Measurements from ENCODE around the gene KIAA1671. TPM values are rescaled to one million over a fixed set of nuclear protein-coding genes. Genes with fewer than 3 reads are reported as not detected.

The KIAA1671 gene
- total RNA-seq, 6 experiments from 2014 or later, result 1.3 to 5.0 (median 1.6) TPM

- Mint-ChIP-seq H3K9me3 (peaks cover 21% of the 10 kb centered on the region), H3K36me3 (ENCODE audit: low read depth) (no peaks in the 10 kb centered on the region), H3K4me1 (ENCODE audit: low read depth) (peaks cover 36% of the 10 kb centered on the region), H3K27me3 (ENCODE audit: insufficient read depth) (peaks cover 7% of the 10 kb centered on the region; the same call in 1 of the 2 replicates), H3K27ac (no peak overlapping the region), H3K4me3 (no peak overlapping the region)
- no peak for DNase-seq
- TF ChIP-seq CTCF (IDR thresholded peaks at IDR 0.05), result no peak
Measured at GRCh38 chr22:24989135-24989534, 36.6 kb downstream of the KIAA1671 start.

GRCh38 chr22:24989541-24989951 is 37.0 kb downstream of the KIAA1671 start:
- no peak for DNase-seq
- no peaks in the 10 kb centered on the region for H3K36me3 Mint-ChIP-seq (ENCODE audit: low read depth)
- H3K9me3 Mint-ChIP-seq, result peaks cover 21% of the 10 kb centered on the region
- TF ChIP-seq CTCF (IDR thresholded peaks at IDR 0.05), result no peak
- H3K27ac Mint-ChIP-seq, result no peak overlapping the region
- H3K4me1 Mint-ChIP-seq (ENCODE audit: low read depth), result peaks cover 39% of the 10 kb centered on the region
- no peak overlapping the region for H3K4me3 Mint-ChIP-seq
- peaks cover 7% of the 10 kb centered on the region; the same call in 1 of the 2 replicates for H3K27me3 Mint-ChIP-seq (ENCODE audit: insufficient read depth)

GRCh38 chr22:24990344-24990905 is 37.9 kb downstream of the KIAA1671 start:
- H3K4me3 Mint-ChIP-seq, result no peak overlapping the region
- H3K36me3 Mint-ChIP-seq (ENCODE audit: low read depth), result no peaks in the 10 kb centered on the region
- H3K27me3 Mint-ChIP-seq (ENCODE audit: insufficient read depth), result peaks cover 7% of the 10 kb centered on the region; the same call in 1 of the 2 replicates
- no peak for DNase-seq
- H3K4me1 Mint-ChIP-seq (ENCODE audit: low read depth), result peaks cover 37% of the 10 kb centered on the region
- no peak overlapping the region for H3K27ac Mint-ChIP-seq
- H3K9me3 Mint-ChIP-seq, result peaks cover 21% of the 10 kb centered on the region
- TF ChIP-seq CTCF (IDR thresholded peaks at IDR 0.05), result no peak

- Mint-ChIP-seq H3K4me1 (ENCODE audit: low read depth) (peaks cover 37% of the 10 kb centered on the region), H3K4me3 (no peak overlapping the region), H3K36me3 (ENCODE audit: low read depth) (no peaks in the 10 kb centered on the region)
Measured at GRCh38 chr22:24992946-24993345, 40.4 kb downstream of the KIAA1671 start.

GRCh38 chr22:24994070-24994763 is 41.7 kb downstream of the KIAA1671 start:
- H3K4me3 Mint-ChIP-seq, result no peak overlapping the region
- no peaks in the 10 kb centered on the region for H3K36me3 Mint-ChIP-seq (ENCODE audit: low read depth)
- H3K4me1 Mint-ChIP-seq (ENCODE audit: low read depth), result peaks cover 35% of the 10 kb centered on the region
- no peak overlapping the region for H3K27ac Mint-ChIP-seq
- peak; percentile 53 for DNase-seq
- no peak for TF ChIP-seq CTCF (IDR thresholded peaks at IDR 0.05)
- peaks cover 16% of the 10 kb centered on the region for H3K9me3 Mint-ChIP-seq
- H3K27me3 Mint-ChIP-seq (ENCODE audit: insufficient read depth), result peaks cover 4% of the 10 kb centered on the region; the same call in 1 of the 2 replicates

More at GRCh38 chr22:24992946-24993345, 40.4 kb downstream of the KIAA1671 start:
- DNase-seq, result no peak
- Mint-ChIP-seq H3K27me3 (ENCODE audit: insufficient read depth) (peaks cover 7% of the 10 kb centered on the region; the same call in 1 of the 2 replicates), H3K27ac (no peak overlapping the region), H3K9me3 (peaks cover 21% of the 10 kb centered on the region)
- no peak for TF ChIP-seq CTCF (IDR thresholded peaks at IDR 0.05)

All from HFFc6 (cell line).